Lower lobe of right lung (tissue), 2 donors: ENCODE results near the gene TANGO2. TPM values are rescaled to one million over a fixed set of nuclear protein-coding genes. Genes with fewer than 3 reads are reported as not detected.

Source experiments
- ATAC-seq, 2 donors: fragments of 200-7000 bp; cut with Tn5 transposase; one replicate each; pipeline ENCODE4 v1.9.1; 2020 to 2022; ENCODE audit warnings: mild to moderate bottlenecking in 2 of 2, moderate library complexity in 2 of 2
- DNase-seq: peaks from one replicate; pipeline ENCODE4 v3.0.0-alpha.2; 2020
- H3K27ac ChIP-seq: fragments of 200-600 bp; one replicate; pipeline ENCODE4 v1.8.0; 2022
- H3K27me3 ChIP-seq: fragments of 200-600 bp; one replicate; pipeline ENCODE4 v1.8.0; 2022; ENCODE audit warnings: low read depth
- H3K36me3 ChIP-seq: fragments of 200-600 bp; one replicate; pipeline ENCODE4 v1.8.0; 2022; ENCODE audit warnings: mild to moderate bottlenecking
- H3K4me1 ChIP-seq: fragments of 200-600 bp; one replicate; pipeline ENCODE4 v1.8.0; 2022
- H3K4me3 ChIP-seq: fragments of 200-600 bp; one replicate; pipeline ENCODE4 v1.8.0; 2022; ENCODE audit warnings: mild to moderate bottlenecking
- H3K9me3 ChIP-seq: fragments of 200-600 bp; one replicate; pipeline ENCODE4 v1.8.0; 2022
- CTCF ChIP-seq: fragments of 200-600 bp; IDR thresholded peaks from one replicate; pipeline ENCODE4 v1.8.0; 2022; ENCODE audit warnings: antibody characterized with exemption, mild to moderate bottlenecking
- intact Hi-C: fragments of 100-400 bp; cut with DNase I; formaldehyde crosslinking; loops from one replicate; pipeline ENCODE4 v1.11.0; 2022
- microRNA-seq: library from miRNA; unstranded; fragments of <30 nt; microRNA quantifications from one replicate; pipeline ENCODE4 v1.2.0, GENCODE V29; 2020; ENCODE audit warnings: borderline number of aligned reads
- total RNA-seq: library from RNA; stranded (reverse); fragmentation: NEBNext Ultra II Directional; extraction: Animal tissue kit (Norgen Biotek cat#: 25700); gene quantifications from one replicate; pipeline ENCODE4 v1.2.1, GENCODE V29; 2021
- donor health status: DM: no; HTN: yes; CAD: no; lungs with severe emphysema.

Gene TANGO2
- total RNA-seq, 1 donor from 2014 or later, result 45.1 TPM

- TF ChIP-seq CTCF, result no peak
Measured at GRCh38 chr22:20114506-20115475, 93.9 kb downstream of the TANGO2 start.

GRCh38 chr22:20115691-20116375 lies 94.9 kb downstream of the TANGO2 start, which contains the start of gene RANBP1:
TSS of gene RANBP1 (plus strand) at chr22:20116104. CDS start at chr22:20116185, 81 bp downstream.
- Histone ChIP-seq H3K27ac (peak within 1 kb of the TSS; percentile 87), H3K9me3 (no peaks in the 10 kb centered on the region), H3K4me3 (peak within 1 kb of the TSS; percentile 79), H3K4me1 (peaks cover 39% of the 10 kb centered on the region), H3K36me3 (peaks cover 73% of the 10 kb centered on the region), H3K27me3 (no peaks in the 10 kb centered on the region)
- ATAC-seq, result no peak
- TF ChIP-seq CTCF, result no peak
- DNase-seq, result peak; percentile 48
- intact Hi-C loops, result no loop called here

More at GRCh38 chr22:20114506-20115475, 93.9 kb downstream of the TANGO2 start:
- Histone ChIP-seq H3K27me3 (no peaks in the 10 kb centered on the region), H3K4me3 (no peak overlapping the region), H3K4me1 (peaks cover 29% of the 10 kb centered on the region), H3K27ac (no peak overlapping the region), H3K9me3 (no peaks in the 10 kb centered on the region), H3K36me3 (peaks cover 73% of the 10 kb centered on the region)
- peak; percentile 42 for DNase-seq
- intact Hi-C loops, result no loop called here
- ATAC-seq, result no peak

GRCh38 chr22:20116376-20116950 lies 95.6 kb downstream of the TANGO2 start:
- Histone ChIP-seq H3K27me3 (no peaks in the 10 kb centered on the region), H3K4me1 (peaks cover 39% of the 10 kb centered on the region), H3K4me3 (peak overlapping the region; percentile 79), H3K36me3 (peaks cover 67% of the 10 kb centered on the region), H3K27ac (peak overlapping the region; percentile 87), H3K9me3 (no peaks in the 10 kb centered on the region)
- intact Hi-C loops, result no loop called here
- DNase-seq (no peak), ATAC-seq (peak; percentile 2 to 12)
- no peak for TF ChIP-seq CTCF

Small RNAs within 50 kb of the gene (microRNA-seq; reads per million reads assigned to microRNA genes)
- gene MIR185 (850 reads per million, percentile 78 among the genes with 10 or more reads in this experiment), gene MIR6816 (not detected)

Other genes starting within 250 kb of the TANGO2 start
- gene GNB1L, start 166.2 kb upstream of the TANGO2 start, total RNA-seq, result 6.0 TPM
- gene RTL10, start 166.2 kb upstream of the TANGO2 start, total RNA-seq, result 24.3 TPM
- 235 TPM for gene COMT, start 79.3 kb upstream of the TANGO2 start, total RNA-seq
- 47.5 TPM for gene TXNRD2, start 79.3 kb upstream of the TANGO2 start, total RNA-seq
- 16.8 TPM for gene ARVCF, start 4.3 kb upstream of the TANGO2 start, total RNA-seq
- 29.5 TPM for gene DGCR8, start 59.1 kb downstream of the TANGO2 start, total RNA-seq
- gene RANBP1, start 95.0 kb downstream of the TANGO2 start, total RNA-seq, result 58.3 TPM
- 70.4 TPM for gene TRMT2A, start 96.1 kb downstream of the TANGO2 start, total RNA-seq
- 77.2 TPM for gene ZDHHC8, start 110.7 kb downstream of the TANGO2 start, total RNA-seq
- gene CCDC188, start 129.9 kb downstream of the TANGO2 start, total RNA-seq, result 0.77 TPM
- gene RTN4R, start 247.2 kb downstream of the TANGO2 start, total RNA-seq, result 9.6 TPM